DMS53 (cell line): ENCODE results near the gene NFE2L1.

Experiments
- DNase-seq: peaks from one replicate; lab custom pipeline; 2025; lab: John Stamatoyannopoulos, UW

NFE2L1 gene

GRCh38 chr17:48110761-48111160 lies 62.6 kb downstream of the NFE2L1 start:
- no peak for DNase-seq
